ENCODE results near the gene KCNH1.

DNA sequence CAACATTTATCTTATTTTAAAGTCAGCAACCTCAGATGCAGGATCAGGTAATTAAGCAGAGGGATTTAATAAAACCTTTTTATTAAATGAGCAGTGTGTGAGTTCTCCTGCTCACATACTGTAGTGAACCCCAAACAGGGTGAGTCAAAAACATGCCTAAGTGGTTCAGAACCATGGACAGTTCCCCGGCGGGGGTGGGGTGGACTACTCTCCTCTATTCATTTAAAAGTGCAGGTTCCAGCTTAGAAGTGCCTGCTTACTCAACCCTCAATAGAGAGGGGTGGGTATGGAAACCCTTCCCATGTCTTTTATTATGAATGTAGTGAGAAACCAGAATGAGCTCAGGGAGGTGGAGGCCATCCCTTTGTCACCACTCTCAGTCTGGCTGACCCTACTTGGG is 407.3 kb downstream of the KCNH1 start:
- TF ChIP-seq POLR2A (IDR thresholded peaks at IDR 0.05): no peak
- TF ChIP-seq CTCF (IDR thresholded peaks at IDR 0.05 in 4 of 5, conservative IDR thresholded peaks at IDR 0.05 in 1 of 5): no peak
